Astrocyte of the hippocampus (primary cell): ENCODE results near the gene WDR35.
"Not testable (repeated sequence)": the region's sequence is repeated elsewhere in the genome, so short reads cannot be mapped to it uniquely, and the experiment has no call there.

Experiments
- DNase-seq: peaks from one replicate; pipeline ENCODE4 v3.0.0; 2011; ENCODE audit warnings: low read depth, low spot score

The WDR35 gene

DNA sequence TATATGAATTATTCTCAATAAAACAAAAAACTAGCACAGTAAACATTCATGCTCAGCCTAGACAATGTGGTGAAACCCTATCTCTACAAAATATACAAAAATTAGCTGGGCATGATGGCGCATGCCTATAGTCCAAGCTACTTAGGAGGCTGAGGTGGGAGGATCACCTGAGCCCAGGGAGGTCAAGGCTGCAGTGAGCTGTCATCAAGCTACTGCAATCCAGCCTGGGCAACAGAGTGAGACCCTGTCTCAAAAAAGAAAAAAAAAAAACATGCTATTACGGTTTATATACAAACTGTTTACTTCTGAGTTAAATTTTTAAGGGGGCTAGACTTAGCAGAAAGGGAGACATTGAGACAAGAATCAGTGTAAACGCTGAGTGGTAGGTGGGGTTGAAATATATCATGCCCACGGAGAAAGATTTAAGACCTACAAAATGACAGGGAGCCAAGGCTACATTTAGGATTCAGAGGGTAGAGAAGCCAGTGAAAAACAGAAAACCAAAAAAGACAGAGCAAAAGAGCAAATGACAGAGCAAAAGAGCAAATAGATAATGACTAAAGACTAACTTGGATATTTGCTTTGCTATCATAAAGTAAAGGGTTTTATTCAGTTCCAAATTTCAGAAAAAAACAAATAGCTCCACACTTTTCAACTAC is 95.6 kb downstream of the WDR35 start:
- DNase-seq = no peak

DNA sequence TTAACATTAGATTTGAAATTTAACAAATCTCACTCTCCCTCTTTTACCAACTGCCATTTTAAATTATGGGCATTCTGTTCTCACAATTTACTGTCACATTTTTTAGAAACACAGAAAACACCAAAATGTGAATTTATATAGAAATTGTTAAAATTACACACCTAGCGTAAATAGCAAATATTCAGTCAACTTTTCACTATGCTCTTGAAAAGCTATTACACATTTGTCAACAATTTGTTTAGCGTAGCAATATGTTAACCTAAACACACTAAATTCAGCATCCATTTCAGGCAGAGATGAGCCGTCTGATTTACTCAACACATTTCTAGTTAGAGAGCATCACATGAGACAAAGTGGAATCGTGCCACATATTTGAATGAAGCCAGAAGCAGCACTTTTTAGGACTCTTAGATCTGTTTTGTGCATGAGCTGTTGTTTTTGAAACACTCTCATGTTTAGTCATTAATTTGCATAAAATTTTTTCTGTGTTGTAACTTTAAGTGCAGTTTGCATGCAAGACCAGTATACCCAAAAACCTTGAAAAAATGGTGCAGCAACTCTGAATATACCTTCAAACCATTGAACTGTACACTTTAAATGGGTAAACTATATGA is 96.3 kb downstream of the WDR35 start:
- DNase-seq = peak; percentile 40

DNA sequence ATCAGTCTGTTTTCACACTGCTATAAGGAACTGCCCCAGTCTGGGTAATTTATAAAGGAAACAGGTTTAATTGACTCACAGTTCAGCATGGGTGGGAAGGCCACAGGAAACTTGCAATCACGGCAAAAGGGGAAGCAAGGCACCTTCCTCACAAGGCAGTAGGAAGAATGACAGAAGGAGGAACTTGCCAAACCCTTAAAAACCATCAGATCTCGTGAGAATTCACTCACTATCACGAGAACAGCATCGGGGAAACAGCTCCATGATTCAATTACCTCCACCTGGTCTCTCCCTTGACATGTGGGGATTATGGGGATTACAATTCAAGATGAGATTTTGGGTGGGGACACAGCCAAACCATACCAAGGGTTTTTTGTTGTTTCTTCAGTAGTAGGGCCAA is 97.9 kb downstream of the WDR35 start:
- DNase-seq = not testable (repeated sequence)

DNA sequence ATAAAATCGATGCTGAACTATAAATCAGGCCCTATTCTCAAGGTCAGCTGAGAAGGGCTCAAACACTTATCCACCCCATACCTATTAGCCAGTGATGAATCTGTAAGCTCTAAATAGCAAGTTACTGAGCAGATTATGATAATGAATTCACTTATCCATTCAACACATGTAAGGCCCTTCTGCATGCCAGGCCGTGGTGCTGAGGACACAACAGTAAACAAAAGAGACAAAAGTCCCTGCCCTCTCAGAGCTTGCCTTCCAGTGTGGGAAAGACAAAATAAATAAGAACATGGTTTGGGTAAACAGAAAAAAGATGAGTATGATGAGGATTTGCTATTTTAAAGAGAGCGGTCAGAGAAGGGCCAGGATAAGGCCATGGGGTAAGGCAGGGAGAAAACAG is 99.8 kb downstream of the WDR35 start:
- peak; percentile 46 for DNase-seq

DNA sequence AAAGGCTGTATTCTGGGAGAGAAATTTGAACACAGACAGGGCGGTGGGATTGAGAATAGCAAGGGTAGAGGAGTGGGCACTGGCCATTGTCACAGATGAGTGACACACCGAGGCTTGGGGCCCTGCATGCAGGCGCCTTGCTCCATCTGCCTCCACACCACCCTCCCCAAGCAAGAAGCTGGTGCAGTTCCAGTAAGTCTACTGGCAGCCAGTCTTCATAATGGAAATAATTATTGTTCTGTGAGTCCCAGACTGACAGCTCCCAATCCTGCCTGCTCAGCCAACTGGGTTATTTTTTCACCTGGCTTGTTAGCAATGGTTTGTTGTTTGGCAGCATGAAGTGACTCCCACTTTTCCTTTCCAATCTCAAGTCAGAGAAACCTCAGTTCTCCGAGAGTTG is 101.1 kb downstream of the WDR35 start:
- no peak for DNase-seq

DNA sequence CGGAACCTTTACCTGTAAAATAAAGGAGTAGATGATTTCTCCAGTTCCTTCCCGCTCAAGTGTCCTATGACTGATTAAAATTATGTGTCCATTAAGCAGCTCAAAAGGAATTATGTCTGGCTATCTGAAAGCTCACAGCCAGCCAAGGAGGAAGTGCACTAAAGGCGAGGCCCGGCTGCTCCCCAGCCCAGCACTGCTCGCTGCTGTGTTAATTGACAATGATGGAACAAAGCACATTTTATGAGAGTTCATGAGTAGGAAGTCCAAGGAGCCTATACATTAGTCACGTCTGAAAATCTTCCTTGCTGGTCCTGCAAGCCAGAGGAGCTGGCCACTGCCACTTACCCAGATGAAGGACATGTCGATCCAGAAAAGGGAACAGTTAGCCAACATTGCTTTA is 102.4 kb downstream of the WDR35 start:
- DNase-seq = no peak

DNA sequence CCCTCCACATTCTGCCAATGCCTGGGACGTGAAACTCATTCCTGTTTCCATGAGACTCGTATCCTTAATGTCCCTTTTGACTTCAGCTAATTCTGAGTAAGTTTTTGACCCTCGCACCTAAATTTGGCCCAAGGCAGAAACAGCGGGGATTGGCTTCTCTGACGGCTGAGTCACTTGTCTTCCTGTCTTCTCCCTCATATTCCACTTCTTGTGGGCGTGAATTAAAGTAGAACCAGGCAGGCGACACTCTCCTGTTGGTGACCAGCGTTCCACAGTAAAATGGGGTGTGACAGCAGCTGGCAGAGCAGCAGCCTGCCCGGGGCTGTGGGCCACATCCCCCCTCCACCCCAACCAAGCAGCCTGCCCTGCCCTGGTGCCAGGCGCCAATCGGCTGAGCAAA is 103.6 kb downstream of the WDR35 start:
- DNase-seq = no peak

DNA sequence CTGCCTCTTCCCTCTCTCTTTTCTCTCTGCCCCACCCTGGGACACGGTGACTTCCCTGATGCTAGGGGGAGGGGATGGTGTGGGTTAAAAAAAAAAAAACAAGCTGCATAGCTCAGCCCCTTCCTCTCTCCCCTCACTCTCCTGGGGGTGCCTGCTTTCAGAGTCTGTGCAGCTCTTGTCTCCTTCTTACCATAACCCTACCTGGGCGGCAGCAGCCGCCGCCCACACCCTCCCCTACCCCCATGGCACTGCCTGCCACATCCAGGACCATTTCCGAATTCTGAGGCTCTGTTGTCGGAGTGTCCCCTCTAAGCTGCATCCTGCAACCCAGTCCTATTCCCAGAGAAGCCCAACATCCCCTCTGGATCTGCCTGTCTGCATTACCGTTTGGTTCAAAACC is 104.1 kb downstream of the WDR35 start:
- no peak for DNase-seq

DNA sequence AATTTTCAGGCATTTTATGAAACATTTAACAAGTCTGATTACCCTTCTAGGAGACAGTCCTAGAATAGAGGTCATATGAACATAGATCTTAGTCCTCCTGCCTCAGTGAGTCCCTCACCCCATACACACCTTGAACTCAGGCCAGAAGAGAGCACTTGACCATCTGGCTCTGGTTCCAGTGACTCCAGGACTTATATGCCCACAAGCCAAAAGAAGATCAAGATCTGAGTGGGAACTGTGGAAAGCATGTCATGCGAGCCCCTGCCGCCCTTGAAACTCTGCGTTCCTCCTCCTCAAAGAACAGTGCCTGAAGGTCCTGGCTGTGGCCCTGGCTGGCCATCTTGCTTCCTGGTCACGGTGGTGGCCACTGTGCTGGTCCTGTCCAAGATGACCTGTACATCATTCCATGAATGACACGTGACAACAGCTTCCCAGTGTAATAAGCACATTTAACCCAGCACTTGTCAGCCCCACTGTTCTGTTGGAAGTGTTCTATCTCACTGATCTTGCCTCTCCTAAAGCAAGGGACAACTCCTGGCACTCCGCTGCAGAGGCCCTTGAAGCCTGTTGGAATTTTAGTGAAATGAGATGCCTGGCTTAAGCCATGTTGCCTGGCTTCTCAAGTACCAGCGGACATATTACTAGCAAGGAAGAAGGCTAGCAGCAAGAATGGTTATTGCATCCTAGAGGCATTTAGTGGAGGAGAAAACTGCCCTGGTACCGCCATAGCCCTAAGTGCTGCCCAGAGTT is 105.8 kb downstream of the WDR35 start:
- DNase-seq = no peak

DNA sequence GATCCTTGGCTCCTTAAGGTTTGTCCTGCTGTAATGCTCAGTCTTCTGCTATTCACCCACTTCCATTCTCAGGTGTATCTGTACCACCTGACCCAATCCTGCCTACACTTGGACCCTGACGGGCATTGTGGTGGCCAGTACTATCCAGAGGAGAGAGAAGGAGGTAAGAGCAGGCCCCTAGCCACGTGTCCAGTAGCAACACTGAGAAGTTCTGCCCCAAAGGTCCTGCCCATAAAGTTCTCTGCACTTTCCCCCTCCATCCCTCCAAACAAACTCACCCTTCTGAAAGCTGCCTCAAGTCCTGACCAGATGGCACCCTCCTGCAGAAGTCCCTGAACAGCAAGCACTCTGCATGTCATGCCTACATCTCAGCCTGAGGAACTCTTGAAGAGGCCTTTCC is 106.4 kb downstream of the WDR35 start:
- DNase-seq = no peak

DNA sequence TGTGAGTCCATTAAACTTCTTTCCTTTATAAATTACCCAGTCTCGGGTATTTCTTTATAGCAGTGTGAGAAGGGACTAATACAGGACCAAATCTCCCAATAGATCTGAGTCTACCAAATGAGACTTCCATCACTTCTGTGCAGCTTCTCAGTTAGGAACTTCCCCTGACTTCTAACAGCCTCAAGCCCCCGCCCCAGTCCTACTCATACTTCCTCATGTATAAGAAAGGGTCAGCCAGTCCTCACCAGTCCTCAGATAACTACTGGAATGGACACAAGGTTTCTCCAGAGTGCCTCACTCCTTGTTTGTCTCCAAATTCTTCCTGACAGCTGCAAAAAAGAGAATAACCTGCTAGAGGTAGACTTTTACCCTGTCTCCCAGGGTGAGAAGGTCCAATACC is 107.6 kb downstream of the WDR35 start:
- no peak for DNase-seq

DNA sequence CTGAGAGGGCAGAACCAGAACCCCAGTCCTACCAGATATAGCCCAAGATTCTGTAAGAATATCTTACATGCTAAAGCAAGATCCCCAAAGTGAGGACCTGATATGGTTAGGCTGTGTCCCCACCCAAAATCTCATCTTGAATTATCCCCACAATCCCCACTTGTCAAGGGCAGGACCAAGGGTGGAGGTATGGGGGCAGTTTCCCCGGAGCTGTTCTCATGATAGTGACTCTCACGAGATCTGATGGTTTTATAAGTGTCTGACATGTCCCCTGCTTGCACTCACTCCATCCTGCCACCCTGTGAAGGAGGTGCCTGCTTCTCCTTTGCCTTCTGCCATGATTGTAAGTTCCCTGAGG is 108.0 kb downstream of the WDR35 start:
- no peak for DNase-seq

DNA sequence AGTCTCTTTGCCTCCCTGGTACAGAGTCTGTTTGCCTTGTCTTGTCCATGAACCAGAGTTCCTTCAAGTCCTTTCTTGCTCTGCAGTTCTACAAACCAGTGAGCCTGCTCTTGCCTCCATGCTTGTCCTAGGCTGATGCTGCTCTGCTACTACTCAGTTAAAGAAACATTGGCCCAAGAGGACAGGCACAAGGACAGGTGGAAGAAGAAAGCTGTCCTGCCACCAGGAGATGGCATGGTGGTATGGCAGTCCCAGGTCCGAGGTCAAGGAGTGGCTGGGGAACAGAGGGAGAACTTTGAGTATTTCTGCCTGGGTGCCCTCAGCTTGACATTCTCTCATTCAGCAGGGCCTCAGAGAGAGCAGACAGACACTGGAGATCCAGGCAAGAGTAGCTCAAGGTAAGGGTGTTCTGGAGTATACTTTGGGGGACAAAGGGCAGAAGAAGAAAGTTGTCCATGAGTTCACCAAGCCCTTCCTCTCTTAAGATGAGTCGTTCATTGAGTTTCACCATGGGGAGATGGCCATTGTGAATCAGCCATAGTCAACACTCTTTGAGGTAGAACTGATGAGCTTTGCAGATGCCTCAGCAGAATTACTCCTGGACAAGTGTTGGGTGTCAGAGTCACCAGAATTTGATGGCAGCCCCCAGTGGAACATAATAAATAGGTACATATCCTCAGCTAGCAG is 108.5 kb downstream of the WDR35 start:
- DNase-seq = no peak

DNA sequence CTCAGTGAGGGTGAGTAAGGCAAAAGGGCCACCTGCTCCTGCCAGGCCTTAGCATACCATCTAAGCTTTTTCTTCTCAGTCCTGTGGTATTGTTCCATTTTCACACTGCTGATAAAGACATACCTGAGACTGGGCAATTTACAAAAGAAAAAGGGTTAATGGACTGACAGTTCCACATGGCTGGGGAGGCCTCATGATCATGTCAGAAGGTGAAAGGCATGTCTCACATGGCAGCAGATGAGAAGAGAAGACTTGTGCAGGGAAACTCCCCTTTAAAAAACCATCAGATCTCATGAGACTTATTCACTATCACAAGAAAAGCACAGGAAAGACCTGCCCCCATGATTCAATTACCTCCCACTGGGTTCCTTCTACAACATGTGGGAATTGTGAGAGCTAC is 109.7 kb downstream of the WDR35 start:
- not testable (repeated sequence) for DNase-seq

DNA sequence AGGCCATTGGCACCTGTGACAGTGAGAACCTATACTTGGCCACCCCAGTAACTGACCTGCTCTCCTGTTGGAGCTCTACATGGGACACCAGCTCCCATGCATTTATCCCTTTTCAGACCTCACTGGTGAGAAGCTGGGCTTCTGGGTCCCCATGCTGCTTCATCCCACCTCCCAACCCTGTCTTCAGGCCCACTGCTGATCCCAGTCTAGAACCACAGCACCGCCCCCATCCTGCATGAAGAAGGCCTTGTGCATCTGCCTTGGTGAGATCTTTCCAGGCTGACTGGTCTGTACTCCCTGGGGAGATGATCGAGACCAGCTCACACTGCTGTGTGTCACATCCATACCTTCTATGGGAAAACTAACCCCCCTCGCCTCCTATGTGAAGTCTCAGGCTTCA is 110.8 kb downstream of the WDR35 start:
- DNase-seq = no peak

DNA sequence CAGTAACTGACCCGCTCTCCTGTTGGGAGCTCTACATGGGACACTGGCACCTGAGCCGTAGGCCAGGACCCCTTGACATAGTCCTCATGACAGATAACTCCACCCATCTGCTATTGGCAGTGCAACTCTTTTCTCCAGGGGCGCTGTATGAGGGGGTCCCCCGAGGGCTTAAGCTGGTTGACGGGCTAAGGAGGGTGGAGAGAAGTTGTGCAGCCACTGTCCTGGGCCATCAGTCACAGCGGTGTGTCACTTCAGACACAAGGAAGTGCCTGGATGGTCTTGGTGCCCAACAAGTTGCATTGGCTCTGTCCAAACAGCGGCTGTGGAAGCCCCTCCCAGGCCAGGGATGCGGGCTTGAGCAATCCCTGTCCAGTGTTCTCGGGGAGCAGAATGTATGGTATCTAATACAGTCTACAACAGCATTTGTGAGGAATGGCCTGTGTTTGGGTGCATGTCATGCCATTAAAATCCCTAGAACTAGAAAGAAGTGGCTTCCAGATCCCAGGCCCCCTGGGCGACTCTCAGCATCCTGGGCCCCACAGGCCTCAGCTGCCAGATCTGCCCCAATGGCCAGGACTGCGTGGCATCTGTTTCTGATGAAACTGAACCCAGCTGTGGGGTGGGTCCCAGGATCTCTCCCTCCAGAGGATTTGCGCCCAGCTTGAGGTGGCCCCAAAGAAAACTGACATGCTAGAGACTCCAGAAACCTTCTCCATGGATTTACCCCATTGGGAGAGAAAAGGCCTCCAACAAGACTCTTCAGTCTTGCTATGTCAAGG is 111.4 kb downstream of the WDR35 start:
- DNase-seq = no peak

DNA sequence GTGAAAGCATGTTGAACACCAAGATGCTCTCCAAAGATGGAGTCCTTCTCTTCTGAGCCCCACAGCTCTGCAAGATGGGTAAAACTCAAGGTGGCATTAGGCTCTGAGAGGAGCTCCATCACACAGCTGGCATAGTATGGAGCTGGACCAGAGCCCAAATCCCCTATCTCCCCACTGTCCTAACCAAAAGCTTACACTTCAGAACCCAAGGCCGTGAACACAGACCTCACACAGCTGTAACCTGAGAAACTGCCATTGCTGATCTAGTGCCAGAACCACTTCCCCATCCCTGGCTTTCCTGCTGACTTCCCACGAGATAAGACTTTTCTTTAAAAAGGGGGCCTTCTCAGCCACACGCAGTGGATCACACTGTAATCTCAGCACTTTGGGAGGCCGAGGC is 113.2 kb downstream of the WDR35 start:
- DNase-seq = no peak

DNA sequence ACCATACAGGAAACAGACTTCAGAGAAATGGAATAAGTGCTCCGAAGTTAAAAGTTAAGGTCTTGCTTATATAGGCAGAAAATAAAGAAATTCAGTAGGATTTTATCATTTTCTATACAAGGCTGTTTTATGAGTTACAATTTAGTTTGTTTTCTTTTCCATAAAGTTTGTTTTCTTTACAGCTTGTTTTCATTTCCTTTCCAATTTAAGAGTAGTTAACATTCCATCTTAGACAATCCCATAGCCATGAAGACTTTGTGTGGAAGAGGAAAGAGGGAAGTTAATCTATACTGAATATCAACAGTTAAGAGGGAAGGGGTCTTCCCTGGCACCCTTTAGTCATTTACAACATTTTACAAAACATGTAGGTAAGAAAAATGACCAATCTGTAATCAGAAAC is 114.6 kb downstream of the WDR35 start:
- DNase-seq = no peak

DNA sequence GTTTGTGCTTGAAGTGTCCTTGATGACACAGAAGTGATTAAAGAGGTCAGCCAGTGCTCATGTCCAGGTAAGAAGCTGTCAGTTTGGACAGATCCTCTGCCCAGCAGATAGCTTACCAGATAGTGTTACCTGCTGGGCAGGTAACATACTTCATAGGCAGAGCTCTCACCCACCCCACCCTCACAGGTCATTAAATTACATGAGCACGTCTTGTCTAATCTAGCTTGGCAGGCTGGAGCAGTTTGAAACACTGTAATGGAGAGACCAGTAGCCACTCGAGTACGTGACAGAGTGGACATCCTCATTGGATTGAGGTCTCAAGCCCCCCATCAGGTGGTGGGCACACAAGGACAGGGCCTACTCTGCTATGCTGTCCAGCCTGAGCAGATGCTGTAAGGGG is 115.2 kb downstream of the WDR35 start:
- DNase-seq = no peak

DNA sequence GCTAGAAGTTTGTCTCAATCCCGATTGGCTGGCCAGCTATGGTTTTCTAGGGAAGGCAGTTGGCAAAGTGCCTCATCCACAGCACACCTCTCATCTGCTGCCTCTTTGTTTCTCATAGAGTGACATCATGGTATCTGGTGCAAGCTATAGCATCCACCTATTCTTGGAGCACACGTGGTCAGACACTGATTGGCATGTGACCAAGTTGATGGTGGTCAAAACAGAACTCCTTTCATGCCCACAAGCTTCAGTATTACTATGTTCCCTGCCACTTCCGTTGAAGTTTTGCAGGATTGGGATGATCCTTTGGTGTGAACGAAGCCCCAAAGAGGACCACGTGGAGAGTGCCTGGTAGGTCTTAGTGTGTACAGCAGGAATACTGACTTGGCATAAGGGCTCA is 116.9 kb downstream of the WDR35 start:
- DNase-seq = no peak

DNA sequence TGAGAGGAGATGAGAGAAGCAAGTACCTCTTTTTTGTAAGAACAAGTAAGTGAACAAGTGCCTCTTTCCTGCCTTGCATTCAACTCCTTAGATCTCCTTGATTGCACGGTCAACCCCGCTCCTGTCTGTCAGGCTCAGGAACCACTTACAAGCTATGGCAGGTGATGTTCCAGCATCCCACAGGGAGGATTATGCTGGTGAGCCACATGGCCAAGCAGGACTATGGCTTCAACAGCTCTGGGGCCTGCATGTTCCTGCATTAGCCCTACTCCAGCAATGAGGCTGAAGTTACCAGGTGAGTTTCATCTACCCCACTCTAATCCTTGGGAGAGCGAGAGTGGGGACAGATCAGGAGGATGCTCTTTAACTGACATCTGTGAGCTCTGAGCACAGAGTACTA is 117.6 kb downstream of the WDR35 start:
- DNase-seq = no peak

DNA sequence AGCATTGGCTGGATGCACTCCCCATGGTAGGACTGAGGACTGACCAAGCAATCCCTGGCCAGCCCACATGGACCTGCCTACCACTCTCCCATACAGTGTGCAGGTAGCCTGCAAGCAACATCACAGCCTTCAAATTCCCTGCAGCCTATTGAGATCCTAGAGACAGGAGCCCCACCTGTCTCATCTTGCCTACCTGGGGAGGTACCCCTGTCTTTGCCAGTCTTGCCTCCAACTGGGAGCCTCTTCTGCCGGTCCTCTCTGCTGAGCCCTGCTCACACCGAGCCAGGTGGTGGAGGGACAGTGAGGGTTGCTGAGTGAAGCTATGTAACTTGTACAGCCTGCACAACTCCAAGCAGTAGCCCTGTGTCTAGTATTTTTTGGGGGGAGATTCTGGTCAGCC is 118.1 kb downstream of the WDR35 start:
- no peak for DNase-seq
